ENCODE data around the gene POU2AF3.

POU2AF3 gene

DNA sequence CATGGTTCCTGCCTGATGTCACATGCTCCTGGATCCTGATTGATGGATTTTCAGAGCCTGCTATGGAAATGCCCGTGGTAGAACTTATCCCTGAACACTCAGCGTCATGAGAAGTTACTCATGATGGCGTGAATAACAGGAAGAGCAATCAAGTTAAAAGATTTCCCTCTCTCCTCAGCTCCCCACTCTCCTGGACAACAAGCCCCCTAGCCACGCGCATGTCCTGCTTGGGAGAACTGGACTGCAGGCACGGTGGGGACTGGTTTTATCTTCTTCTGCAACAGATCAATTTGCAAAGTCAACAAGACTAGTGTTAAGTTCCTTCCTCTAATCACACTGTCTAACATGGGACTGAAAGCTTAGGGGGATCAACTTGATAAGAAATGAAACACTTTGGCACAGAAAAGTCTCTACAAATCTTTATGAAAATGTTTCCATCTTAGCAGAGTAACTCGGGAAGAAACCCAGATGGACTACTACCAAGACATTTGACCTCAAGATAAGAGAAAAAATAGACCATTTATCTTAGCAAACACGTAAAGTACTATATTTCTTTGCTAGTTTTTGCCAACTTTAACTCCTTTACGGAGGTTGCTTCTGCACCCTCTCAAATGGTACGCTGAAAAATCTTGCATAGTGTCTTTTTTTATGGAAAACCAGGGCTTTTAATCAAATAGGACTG, 53.2 kb downstream of the POU2AF3 start:
- TF ChIP-seq, protein P1, sequence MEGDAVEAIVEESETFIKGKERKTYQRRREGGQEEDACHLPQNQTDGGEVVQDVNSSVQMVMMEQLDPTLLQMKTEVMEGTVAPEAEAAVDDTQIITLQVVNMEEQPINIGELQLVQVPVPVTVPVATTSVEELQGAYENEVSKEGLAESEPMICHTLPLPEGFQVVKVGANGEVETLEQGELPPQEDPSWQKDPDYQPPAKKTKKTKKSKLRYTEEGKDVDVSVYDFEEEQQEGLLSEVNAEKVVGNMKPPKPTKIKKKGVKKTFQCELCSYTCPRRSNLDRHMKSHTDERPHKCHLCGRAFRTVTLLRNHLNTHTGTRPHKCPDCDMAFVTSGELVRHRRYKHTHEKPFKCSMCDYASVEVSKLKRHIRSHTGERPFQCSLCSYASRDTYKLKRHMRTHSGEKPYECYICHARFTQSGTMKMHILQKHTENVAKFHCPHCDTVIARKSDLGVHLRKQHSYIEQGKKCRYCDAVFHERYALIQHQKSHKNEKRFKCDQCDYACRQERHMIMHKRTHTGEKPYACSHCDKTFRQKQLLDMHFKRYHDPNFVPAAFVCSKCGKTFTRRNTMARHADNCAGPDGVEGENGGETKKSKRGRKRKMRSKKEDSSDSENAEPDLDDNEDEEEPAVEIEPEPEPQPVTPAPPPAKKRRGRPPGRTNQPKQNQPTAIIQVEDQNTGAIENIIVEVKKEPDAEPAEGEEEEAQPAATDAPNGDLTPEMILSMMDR (IDR thresholded peaks at IDR 0.05; ENCODE audit: control insufficient read depth, extremely low read depth, insufficient read depth): no peak
- no peak overlapping the region for H3K4me3 ChIP-seq (ENCODE audit: low read depth, low read length)
- no peak for DNase-seq (ENCODE audit: low read depth)

DNA sequence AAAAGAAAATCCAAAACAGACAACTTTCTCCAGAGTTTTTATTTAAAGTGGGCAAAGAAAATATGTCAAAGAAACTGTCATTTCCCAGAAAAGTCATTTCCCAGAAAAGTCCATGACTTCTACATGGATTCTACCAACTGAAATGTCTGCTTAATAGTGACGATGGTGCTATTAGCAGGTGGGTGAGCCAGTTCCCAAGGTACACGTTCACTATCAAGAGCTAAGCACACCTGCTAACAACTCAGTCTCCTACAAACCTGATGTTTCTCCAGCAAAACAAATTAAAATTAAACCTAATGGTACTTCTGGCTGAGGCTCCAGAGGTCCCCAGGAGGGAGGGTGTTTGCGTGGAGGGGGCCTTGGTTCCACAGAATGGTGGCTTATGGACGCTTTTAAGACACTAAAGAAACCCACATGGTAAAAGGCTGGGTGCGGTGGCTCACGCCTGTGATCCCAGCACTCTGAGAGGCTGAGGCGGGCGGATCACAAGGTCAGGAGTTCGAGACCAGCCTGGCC, 53.9 kb downstream of the POU2AF3 start:
- no peak overlapping the region for H3K4me3 ChIP-seq (ENCODE audit: low read depth, low read length)
- no peak for DNase-seq (ENCODE audit: low read depth)
- TF ChIP-seq, protein P1 (IDR thresholded peaks at IDR 0.05; ENCODE audit: control insufficient read depth, extremely low read depth, insufficient read depth): no peak

DNA sequence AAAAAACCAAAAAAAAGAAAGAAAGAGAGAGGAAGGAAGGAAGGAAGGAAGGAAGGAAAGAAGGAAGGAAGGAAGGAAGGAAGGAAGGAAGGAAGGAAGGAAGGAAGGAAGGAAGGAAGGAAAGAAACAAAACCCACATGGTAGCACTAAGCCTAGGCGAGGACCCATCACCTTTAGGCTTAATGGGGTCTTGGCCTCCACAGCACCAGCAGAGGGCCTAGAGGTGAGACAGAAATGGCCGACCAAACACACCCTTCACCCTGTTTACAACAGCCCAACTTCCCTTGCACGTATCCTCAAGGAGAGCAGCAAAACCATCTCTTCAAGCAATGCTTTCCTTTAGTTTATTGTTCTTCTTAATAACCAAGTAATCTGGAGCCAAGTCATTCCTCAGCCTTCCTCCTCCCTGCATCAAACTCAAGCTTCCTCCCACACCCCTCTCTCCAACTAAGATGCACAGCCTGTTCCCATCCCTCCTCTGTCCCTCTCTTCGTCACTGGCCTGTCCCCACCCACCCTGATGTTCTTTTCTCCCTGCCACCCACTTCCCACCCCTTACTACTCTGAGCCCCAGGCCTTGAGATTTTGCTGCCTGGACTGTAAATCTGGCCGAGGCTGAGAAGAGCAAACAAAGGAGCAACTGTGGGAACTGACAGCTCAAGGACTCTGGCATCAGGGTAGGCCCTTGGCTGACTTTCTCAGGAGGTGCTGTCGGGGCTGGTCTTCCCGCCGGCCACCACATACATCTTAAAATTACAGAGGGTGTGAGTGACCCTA, 54.8 kb downstream of the POU2AF3 start:
- DNase-seq (ENCODE audit: low read depth): peak; percentile 59
- TF ChIP-seq, protein P1 (IDR thresholded peaks at IDR 0.05; ENCODE audit: control insufficient read depth, extremely low read depth, insufficient read depth): no peak
- no peak overlapping the region for H3K4me3 ChIP-seq (ENCODE audit: low read depth, low read length)

DNA sequence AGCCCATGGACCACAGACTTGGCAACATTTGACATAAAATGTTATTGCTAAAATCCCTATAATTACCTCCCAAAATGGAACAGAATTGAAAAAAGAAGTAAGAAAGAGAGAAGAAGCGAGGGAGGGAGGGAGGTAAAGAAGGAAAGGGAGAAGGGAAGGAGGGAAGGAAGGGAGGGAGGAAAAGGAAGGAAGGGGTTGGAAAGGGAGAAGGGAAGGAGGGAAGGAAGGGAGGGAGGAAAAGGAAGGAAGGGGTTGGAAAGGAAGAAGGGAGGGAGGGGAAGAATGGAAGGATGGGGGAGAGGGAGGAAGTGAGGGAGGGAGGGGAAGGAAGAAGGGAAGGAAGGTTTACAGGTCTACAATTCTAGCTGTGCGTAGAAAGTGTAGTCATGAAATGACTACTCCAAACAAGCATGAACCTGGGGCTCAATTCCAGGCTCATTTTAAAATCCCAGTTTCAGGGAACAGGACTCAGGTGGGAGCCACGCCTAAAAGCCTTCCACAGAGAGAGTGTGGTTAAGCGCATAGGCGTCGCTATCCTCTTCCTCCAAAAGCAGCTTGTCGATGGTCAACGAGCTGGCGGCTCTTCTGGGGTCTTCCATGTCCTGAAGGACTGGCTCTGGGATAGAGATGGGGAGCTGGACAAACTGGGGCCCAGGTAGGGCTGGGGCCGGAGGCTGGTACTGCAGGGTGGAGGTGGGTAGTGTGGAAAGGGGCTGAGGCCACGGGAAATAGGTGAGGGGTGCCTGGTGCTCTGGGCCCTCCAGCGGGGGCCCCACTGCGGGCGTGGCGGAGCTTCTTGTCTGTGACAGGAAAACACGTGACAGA, 55.6 kb downstream of the POU2AF3 start:
- DNase-seq (ENCODE audit: low read depth): no peak
- TF ChIP-seq, protein P1 (IDR thresholded peaks at IDR 0.05; ENCODE audit: control insufficient read depth, extremely low read depth, insufficient read depth): no peak
- no peak overlapping the region for H3K4me3 ChIP-seq (ENCODE audit: low read depth, low read length)

DNA sequence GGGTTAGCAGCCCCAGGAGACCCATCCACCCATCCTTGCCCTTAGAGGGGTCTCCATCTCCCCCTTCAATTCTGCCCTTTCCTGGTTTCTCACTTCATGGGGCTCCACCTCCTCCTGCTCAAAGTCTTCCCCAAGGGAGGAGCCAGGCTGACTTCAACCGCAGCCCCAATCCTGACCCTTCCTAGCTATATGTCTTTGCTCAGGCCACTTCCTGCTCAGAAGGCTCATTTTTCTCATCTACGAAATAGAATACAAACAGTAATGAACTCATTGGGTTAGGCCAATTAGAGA, 56.2 kb downstream of the POU2AF3 start:
- DNase-seq (ENCODE audit: low read depth): no peak

DNA sequence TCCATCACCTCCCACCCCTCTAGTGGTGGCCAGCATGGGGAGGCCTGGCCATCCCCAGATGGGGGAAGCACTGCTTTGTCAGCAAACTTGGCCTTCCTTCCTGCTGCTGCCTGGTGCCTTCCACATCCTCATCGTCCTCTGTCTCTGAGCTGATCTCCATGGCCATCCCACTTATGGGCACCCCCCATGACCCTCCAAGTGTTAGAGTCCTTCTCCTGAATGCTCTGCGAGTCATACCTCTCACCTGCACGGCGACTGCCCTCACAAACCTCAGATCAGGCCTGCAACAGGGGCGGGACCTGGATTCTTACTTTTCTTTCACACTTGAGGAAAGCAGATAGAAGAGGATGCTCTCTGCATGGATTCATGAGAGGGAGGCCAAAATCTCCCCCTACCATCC, 56.8 kb downstream of the POU2AF3 start:
- TF ChIP-seq, protein P1 (IDR thresholded peaks at IDR 0.05; ENCODE audit: control insufficient read depth, extremely low read depth, insufficient read depth): no peak

More for the DNA sequence above, 56.2 kb downstream of the POU2AF3 start:
- TF ChIP-seq, protein P1 (IDR thresholded peaks at IDR 0.05; ENCODE audit: control insufficient read depth, extremely low read depth, insufficient read depth): no peak
- H3K4me3 ChIP-seq (ENCODE audit: low read depth, low read length): no peak overlapping the region

More for the DNA sequence above, 56.8 kb downstream of the POU2AF3 start:
- H3K4me3 ChIP-seq (ENCODE audit: low read depth, low read length): no peak overlapping the region
- no peak for DNase-seq (ENCODE audit: low read depth)

Data from LNCaP clone FGC (cell line).